Measurements from ENCODE around the gene ATP6V1F.
A peak's percentile ranks its signal among the peaks of the same experiment; 100 is the strongest.

ATP6V1F gene

GRCh38 chr7:128883622-128884448 lies 21.2 kb downstream of the ATP6V1F start:
- DNase-seq (ENCODE audit: low spot score) = peak; percentile 82

- DNase-seq (ENCODE audit: low spot score) = no peak
These were observed 22.1 kb downstream of the ATP6V1F start for GRCh38 chr7:128884561-128885369.

- no peak for DNase-seq (ENCODE audit: low spot score)
These were observed 22.9 kb downstream of the ATP6V1F start for GRCh38 chr7:128885370-128886187.

- DNase-seq (ENCODE audit: low spot score) = no peak
These were observed 23.9 kb downstream of the ATP6V1F start for GRCh38 chr7:128886391-128887168.

GRCh38 chr7:128887169-128888038 lies 24.7 kb downstream of the ATP6V1F start:
- no peak for DNase-seq (ENCODE audit: low spot score)

- no peak for DNase-seq (ENCODE audit: low spot score)
These were observed 25.5 kb downstream of the ATP6V1F start for GRCh38 chr7:128888039-128888755.

GRCh38 chr7:128888756-128889095 lies 26.1 kb downstream of the ATP6V1F start:
- DNase-seq (ENCODE audit: low spot score) = no peak

- no peak for DNase-seq (ENCODE audit: low spot score)
These were observed 26.5 kb downstream of the ATP6V1F start for GRCh38 chr7:128889121-128889520.

GRCh38 chr7:128890306-128891109 lies 27.9 kb downstream of the ATP6V1F start:
- DNase-seq (ENCODE audit: low spot score) = no peak

- DNase-seq (ENCODE audit: low spot score) = no peak
These were observed 28.7 kb downstream of the ATP6V1F start for GRCh38 chr7:128891110-128891941.

GRCh38 chr7:128891942-128892269 lies 29.2 kb downstream of the ATP6V1F start:
- no peak for DNase-seq (ENCODE audit: low spot score)

- no peak for DNase-seq (ENCODE audit: low spot score)
These were observed 30.0 kb downstream of the ATP6V1F start for GRCh38 chr7:128892521-128893250.

GRCh38 chr7:128893251-128894100 lies 30.8 kb downstream of the ATP6V1F start:
- no peak for DNase-seq (ENCODE audit: low spot score)

GRCh38 chr7:128894101-128894440 lies 31.4 kb downstream of the ATP6V1F start:
- DNase-seq (ENCODE audit: low spot score) = no peak

- DNase-seq (ENCODE audit: low spot score) = no peak
These were observed 32.7 kb downstream of the ATP6V1F start for GRCh38 chr7:128895320-128895719.

- DNase-seq (ENCODE audit: low spot score) = no peak
These were observed 36.7 kb downstream of the ATP6V1F start for GRCh38 chr7:128899392-128899791.

- no peak for DNase-seq (ENCODE audit: low spot score)
These were observed 37.6 kb downstream of the ATP6V1F start for GRCh38 chr7:128900237-128900636.

Data from CD4-positive, alpha-beta T cell treated with Interleukin-2 at 100 ng/mL for 4 hours (primary cell).